Astrocyte (in vitro differentiated cells and primary cell): Measurements from ENCODE around the gene DIDO1. TPM values are rescaled to one million over a fixed set of nuclear protein-coding genes. Genes with fewer than 3 reads are reported as not detected.

Experiments used
- DNase-seq: peaks from one replicate; pipeline ENCODE4 v3.0.0-alpha.2; 2010; ENCODE audit warnings: low read depth
- FAIRE-seq: peaks from 2 replicates; lab custom pipeline; 2011; peaks lifted over from hg19 to GRCh38; lab: Jason Lieb, UNC
- H2AFZ ChIP-seq: 2 replicates; pipeline ENCODE4 v1.6.0; 2012; ENCODE audit warnings: low read depth, low read length, inconsistent platforms
- H3K27ac ChIP-seq: 2 replicates; pipeline ENCODE4 v1.5.1; 2011; ENCODE audit warnings: low read depth, low read length, inconsistent platforms
- H3K27me3 ChIP-seq: 2 replicates; pipeline ENCODE4 v1.6.0; 2011; ENCODE audit warnings: low read length, inconsistent platforms; ENCODE audit not compliant: insufficient read depth
- H3K36me3 ChIP-seq: 2 replicates; pipeline ENCODE4 v1.5.1; 2011; ENCODE audit warnings: low read length, inconsistent platforms; ENCODE audit not compliant: insufficient read depth
- H3K4me1 ChIP-seq: 2 replicates; pipeline ENCODE4 v1.5.1; 2011; ENCODE audit warnings: low read length, inconsistent platforms; ENCODE audit not compliant: insufficient read depth
- H3K4me2 ChIP-seq: 2 replicates; pipeline ENCODE4 v1.6.0; 2012; ENCODE audit warnings: low read length, inconsistent platforms
- H3K4me3 ChIP-seq: 2 replicates; pipeline ENCODE4 v1.5.1; 2011; ENCODE audit warnings: low read depth, mild to moderate bottlenecking, low read length, inconsistent platforms; ENCODE audit not compliant: insufficient read depth
- H3K79me2 ChIP-seq: 2 replicates; pipeline ENCODE4 v1.6.0; 2012; ENCODE audit warnings: mild to moderate bottlenecking, low read length, inconsistent platforms; ENCODE audit not compliant: insufficient read depth
- H3K9ac ChIP-seq: 2 replicates; pipeline ENCODE4 v1.6.0; 2012; ENCODE audit warnings: mild to moderate bottlenecking, low read length, inconsistent platforms
- H3K9me3 ChIP-seq: 2 replicates; pipeline ENCODE4 v1.5.1; 2012; ENCODE audit warnings: low read depth, mild to moderate bottlenecking, low read length, inconsistent platforms; ENCODE audit not compliant: insufficient read depth
- H4K20me1 ChIP-seq: 2 replicates; pipeline ENCODE4 v1.6.0; 2012; ENCODE audit warnings: low read length, inconsistent platforms; ENCODE audit not compliant: insufficient read depth
- H3K27ac Mint-ChIP-seq: one replicate; pipeline ENCODE4 v1.8.0; 2021; ENCODE audit warnings: mild to moderate bottlenecking, mixed read lengths; ENCODE audit not compliant: unreplicated experiment
- H3K27me3 Mint-ChIP-seq: one replicate; pipeline ENCODE4 v1.8.0; 2021; ENCODE audit warnings: low read depth, mixed read lengths; ENCODE audit not compliant: unreplicated experiment
- H3K36me3 Mint-ChIP-seq: one replicate; pipeline ENCODE4 v1.8.0; 2021; ENCODE audit warnings: low read depth, mixed read lengths; ENCODE audit not compliant: unreplicated experiment
- H3K4me1 Mint-ChIP-seq: one replicate; pipeline ENCODE4 v1.8.0; 2021; ENCODE audit warnings: low read depth, mixed read lengths; ENCODE audit not compliant: unreplicated experiment
- H3K4me3 Mint-ChIP-seq: one replicate; pipeline ENCODE4 v1.8.0; 2021; ENCODE audit warnings: mild to moderate bottlenecking, moderate library complexity, mixed read lengths; ENCODE audit not compliant: unreplicated experiment
- H3K9me3 Mint-ChIP-seq: one replicate; pipeline ENCODE4 v1.8.0; 2021; ENCODE audit warnings: mild to moderate bottlenecking, mixed read lengths; ENCODE audit not compliant: unreplicated experiment
- CTCF ChIP-seq: IDR thresholded peaks from 2 replicates; pipeline ENCODE4 v1.5.1; 2011; ENCODE audit warnings: low read depth, mild to moderate bottlenecking, inconsistent platforms, low read length, moderate library complexity; ENCODE audit not compliant: insufficient read depth
- EZH2 ChIP-seq: IDR thresholded peaks from 2 replicates; pipeline ENCODE4 v1.6.1; 2012; ENCODE audit warnings: mild to moderate bottlenecking, low read length, inconsistent platforms; ENCODE audit not compliant: insufficient read depth
- total RNA-seq: library from RNA; stranded (reverse); gene quantifications from 2 replicates; pipeline ENCODE4 v1.2.1, GENCODE V29; 2021

Gene DIDO1
- total RNA-seq, 1 donor from 2014 or later: 39.0 TPM

GRCh38 chr20:62942456-62942855, 16.2 kb upstream of the DIDO1 start:
- H3K27ac ChIP-seq: no peak overlapping the region
- Mint-ChIP-seq H3K4me1 (peaks cover 14% of the 10 kb centered on the region), H3K27ac (no peak overlapping the region), H3K4me3 (no peak overlapping the region), H3K36me3 (peaks cover 27% of the 10 kb centered on the region), H3K9me3 (no peaks in the 10 kb centered on the region), H3K27me3 (no peaks in the 10 kb centered on the region)
- no peak overlapping the region for H3K4me2 ChIP-seq
- TF ChIP-seq EZH2: no peak
- H3K27me3 ChIP-seq: no peaks in the 10 kb centered on the region
- no peak overlapping the region for H3K4me3 ChIP-seq
- H3K9me3 ChIP-seq: no peaks in the 10 kb centered on the region
- FAIRE-seq: no peak
- peaks cover 66% of the 10 kb centered on the region for H3K79me2 ChIP-seq
- peaks cover 73% of the 10 kb centered on the region for H4K20me1 ChIP-seq
- H2AFZ ChIP-seq: no peak overlapping the region
- H3K9ac ChIP-seq: no peak overlapping the region
- no peak for DNase-seq
- peaks cover 13% of the 10 kb centered on the region for H3K4me1 ChIP-seq
- peaks cover 25% of the 10 kb centered on the region for H3K36me3 ChIP-seq

- no peak overlapping the region for H3K4me2 ChIP-seq
- H4K20me1 ChIP-seq: peaks cover 69% of the 10 kb centered on the region
- no peak for TF ChIP-seq EZH2
- H3K36me3 Mint-ChIP-seq: peaks cover 22% of the 10 kb centered on the region
- no peak overlapping the region for H3K27ac Mint-ChIP-seq
- H3K27me3 ChIP-seq: no peaks in the 10 kb centered on the region
- DNase-seq: no peak
- peaks cover 13% of the 10 kb centered on the region for H3K4me1 ChIP-seq
- no peaks in the 10 kb centered on the region for H3K9me3 ChIP-seq
- H3K27ac ChIP-seq: no peak overlapping the region
- H3K4me3 Mint-ChIP-seq: peak overlapping the region; percentile 36
- peak; percentile 60 for FAIRE-seq
- peaks cover 25% of the 10 kb centered on the region for H3K36me3 ChIP-seq
- H3K79me2 ChIP-seq: peaks cover 71% of the 10 kb centered on the region
- no peak overlapping the region for H2AFZ ChIP-seq
- peaks cover 17% of the 10 kb centered on the region for H3K4me1 Mint-ChIP-seq
- H3K9me3 Mint-ChIP-seq: no peaks in the 10 kb centered on the region
- no peak overlapping the region for H3K9ac ChIP-seq
- H3K27me3 Mint-ChIP-seq: no peaks in the 10 kb centered on the region
- no peak overlapping the region for H3K4me3 ChIP-seq
These were observed 15.5 kb upstream of the DIDO1 start for GRCh38 chr20:62941792-62942191.

GRCh38 chr20:62940875-62941274, 14.6 kb upstream of the DIDO1 start:
- H3K36me3 ChIP-seq: peaks cover 19% of the 10 kb centered on the region
- no peak for FAIRE-seq
- no peak for DNase-seq
- H3K9me3 ChIP-seq: no peaks in the 10 kb centered on the region
- H3K27ac ChIP-seq: no peak overlapping the region
- H4K20me1 ChIP-seq: peaks cover 65% of the 10 kb centered on the region
- H3K4me2 ChIP-seq: no peak overlapping the region
- no peaks in the 10 kb centered on the region for H3K27me3 ChIP-seq
- peaks cover 72% of the 10 kb centered on the region for H3K79me2 ChIP-seq
- H3K9ac ChIP-seq: no peak overlapping the region
- peaks cover 13% of the 10 kb centered on the region for H3K4me1 ChIP-seq
- Mint-ChIP-seq H3K4me3 (no peak overlapping the region), H3K27ac (no peak overlapping the region), H3K36me3 (peaks cover 14% of the 10 kb centered on the region), H3K27me3 (no peaks in the 10 kb centered on the region), H3K4me1 (peaks cover 17% of the 10 kb centered on the region), H3K9me3 (no peaks in the 10 kb centered on the region)
- no peak overlapping the region for H3K4me3 ChIP-seq
- TF ChIP-seq EZH2: no peak
- no peak overlapping the region for H2AFZ ChIP-seq

GRCh38 chr20:62938105-62938888, 12.0 kb upstream of the DIDO1 start, which contains the start of gene GID8:
TSS of gene GID8 (plus strand) at chr20:62938147. CDS start at chr20:62941503, 3,356 bp downstream.
- peak; percentile 30 for DNase-seq
- TF ChIP-seq CTCF (no peak), EZH2 (no peak)
- peak within 1 kb of the TSS; percentile 97 for H3K4me2 ChIP-seq
- H3K79me2 ChIP-seq: peaks cover 92% of the 10 kb centered on the region
- Mint-ChIP-seq H3K36me3 (peaks cover 2% of the 10 kb centered on the region), H3K4me3 (peak within 1 kb of the TSS; percentile 99), H3K4me1 (peaks cover 17% of the 10 kb centered on the region), H3K27ac (peak within 1 kb of the TSS; percentile 97), H3K27me3 (no peaks in the 10 kb centered on the region), H3K9me3 (no peaks in the 10 kb centered on the region)
- H4K20me1 ChIP-seq: peaks cover 75% of the 10 kb centered on the region
- H3K27ac ChIP-seq: peak within 1 kb of the TSS; percentile 98
- H3K9me3 ChIP-seq: no peaks in the 10 kb centered on the region
- peak within 1 kb of the TSS; percentile 94 for H2AFZ ChIP-seq
- FAIRE-seq: no peak
- H3K9ac ChIP-seq: peak within 1 kb of the TSS; percentile 100
- H3K4me3 ChIP-seq: peak within 1 kb of the TSS; percentile 87
- peaks cover 8% of the 10 kb centered on the region for H3K36me3 ChIP-seq
- no peaks in the 10 kb centered on the region for H3K27me3 ChIP-seq
- H3K4me1 ChIP-seq: peaks cover 13% of the 10 kb centered on the region
